ENCODE measurements around the gene BICC1. TPM values are rescaled to one million over a fixed set of nuclear protein-coding genes. Genes with fewer than 3 reads are reported as not detected.

BICC1 gene
- total and polyA plus RNA-seq, 2 of the 8 experiments (the other 6 are each of a cell fraction or from before 2014, with no cell fraction given), result 0.20 to 0.73 TPM

- POLR2A ChIA-PET (ENCODE audit: partially characterized antibody), result no interaction called here
- TF ChIP-seq CTCF (IDR thresholded peaks at IDR 0.05; ENCODE audit: control extremely low read depth in 1 of 3, insufficient read depth in 1 of 3, low read depth in 1 of 3, low read length in 3 of 3), result peak in 2 of 3 experiments; percentile 40 to 54; a peak in 2 of 4 replicates
- TF ChIP-seq BACH1 (IDR thresholded peaks at IDR 0.05; ENCODE audit: low read length), result no peak
- TF ChIP-seq GABPA (IDR thresholded peaks at IDR 0.05; ENCODE audit: borderline replicate concordance, insufficient read depth, low read length), result no peak
- TF ChIP-seq RAD21 (IDR thresholded peaks at IDR 0.05 in 1 of 2, conservative IDR thresholded peaks at IDR 0.05 in 1 of 2; ENCODE audit: low read depth in 2 of 2, low read length in 2 of 2), result peak; percentile 80 to 83
- Histone ChIP-seq H4K5ac (ENCODE audit: insufficient read length, low read depth, low read length) (no peak overlapping the region), H3K4me2 (ENCODE audit: insufficient read depth in 1 of 2, low read depth in 2 of 2, low read length in 2 of 2) (no peak overlapping the region), H3K4ac (replicated peaks; ENCODE audit: insufficient read length, low read depth, low read length) (no peak overlapping the region), H3K14ac (ENCODE audit: insufficient read length) (no peak overlapping the region), H4K91ac (replicated peaks; ENCODE audit: insufficient read length, low read length) (no peak overlapping the region), H3K23ac (ENCODE audit: insufficient read length) (no peak overlapping the region), H2BK12ac (ENCODE audit: low read depth, low read length) (no peak overlapping the region), H4K20me1 (replicated peaks in 1 of 2; ENCODE audit: control insufficient read depth in 1 of 2, insufficient read depth in 2 of 2, low read length in 2 of 2) (no peaks in the 10 kb centered on the region), H4K8ac (ENCODE audit: extremely low read depth, insufficient read depth, low read length) (no peak overlapping the region), H3K4me1 (replicated peaks in 1 of 4; ENCODE audit: control insufficient read depth in 3 of 4, insufficient read depth in 4 of 4, low read length in 3 of 4) (no peaks in the 10 kb centered on the region), H3K4me3 (ENCODE audit: extremely low read depth in 1 of 4, insufficient read depth in 2 of 4, low read depth in 3 of 4, low read length in 4 of 4) (no peak overlapping the region), H3K36me3 (ENCODE audit: control insufficient read depth in 2 of 4, insufficient read depth in 4 of 4, low read length in 3 of 4) (no peaks in the 10 kb centered on the region), H3K27ac (ENCODE audit: low read depth, low read length) (no peak overlapping the region), H2AFZ (ENCODE audit: low read length) (no peak overlapping the region), H2BK15ac (ENCODE audit: low read length) (no peak overlapping the region), H3K9me3 (ENCODE audit: insufficient read depth in 2 of 2, low read depth in 1 of 2, low read length in 1 of 2) (no peaks in the 10 kb centered on the region), H3K79me2 (ENCODE audit: control insufficient read depth in 1 of 2, insufficient read depth in 2 of 2, low read length in 2 of 2) (no peaks in the 10 kb centered on the region), H2BK120ac (replicated peaks; ENCODE audit: low read depth, low read length) (no peak overlapping the region), H2AK5ac (ENCODE audit: low read depth, low read length) (no peak overlapping the region), H3K18ac (ENCODE audit: extremely low read depth, low read length) (no peak overlapping the region), H3K9ac (replicated peaks in 1 of 4; ENCODE audit: extremely low read depth in 1 of 4, low read depth in 3 of 4, low read length in 3 of 4) (no peak overlapping the region), H2BK20ac (ENCODE audit: low read length) (no peak overlapping the region), H3K79me1 (ENCODE audit: low read depth, low read length) (no peaks in the 10 kb centered on the region), H3K27me3 (replicated peaks in 1 of 4; ENCODE audit: control insufficient read depth in 3 of 4, extremely low read depth in 1 of 4, insufficient read depth in 3 of 4, low read length in 3 of 4) (no peaks in the 10 kb centered on the region), H2BK5ac (ENCODE audit: low read depth, low read length) (no peak overlapping the region), H3K56ac (replicated peaks; ENCODE audit: insufficient read length, low read depth, low read length) (no peak overlapping the region), H3K23me2 (ENCODE audit: low read depth, low read length) (no peaks in the 10 kb centered on the region)
- CTCF ChIA-PET (ENCODE audit: partially characterized antibody), result interaction anchor here (0.8 to 2.4 kb wide), 17 partner anchors 10 to 799 kb away, joined by 3 to 12 read pairs (median 3); no protein-coding TSS in a partner anchor
- 30% methylated on average over 5 of the region's 5 CpGs; no CpG with 5 or more reads in 1 of the 2 experiments for WGBS, 2 experiments (ENCODE audit: extremely low coverage in 1 of 2, insufficient coverage in 1 of 2, insufficient read length in 1 of 2, insufficient replicate concordance in 2 of 2, low coverage in 1 of 2, low lambda C conversion rate in 2 of 2, missing lambda C conversion rate in 1 of 2)
- DNase-seq (ENCODE audit: low read depth in 1 of 2, low spot score in 2 of 2), result no peak
- peak; percentile 55 for FAIRE-seq
Observed at GRCh38 chr10:58781873-58782488, 269.3 kb downstream of the BICC1 start.
